Loucy (cell line): ENCODE results near the gene LRRC18.

Experiments used
- CTCF ChIP-seq: fragments of 200-600 bp; sonication (generic); conservative IDR thresholded peaks from 2 replicates; pipeline ENCODE4 v1.5.1; 2014; ENCODE audit warnings: mild to moderate bottlenecking, antibody characterized with exemption, low read length
- EZH2phosphoT487 ChIP-seq: fragments of 200-600 bp; IDR thresholded peaks from 2 replicates; pipeline ENCODE4 v1.6.1; 2018; ENCODE audit warnings: antibody characterized with exemption, mild to moderate bottlenecking, moderate library complexity, borderline replicate concordance

- TF ChIP-seq CTCF (no peak), EZH2phosphoT487 (no peak)
Measured at GRCh38 chr10:48907730-48908129, 31.9 kb downstream of the LRRC18 start.
